COLO829 (cell line): ENCODE results near the gene ECHS1.

ENCODE experiments used
- DNase-seq: peaks from one replicate; pipeline ENCODE4 v3.0.0; 2012; ENCODE audit warnings: low spot score

ECHS1 gene

GRCh38 chr10:133339708-133340380 is 33.3 kb downstream of the ECHS1 start:
- DNase-seq: no peak

DNA sequence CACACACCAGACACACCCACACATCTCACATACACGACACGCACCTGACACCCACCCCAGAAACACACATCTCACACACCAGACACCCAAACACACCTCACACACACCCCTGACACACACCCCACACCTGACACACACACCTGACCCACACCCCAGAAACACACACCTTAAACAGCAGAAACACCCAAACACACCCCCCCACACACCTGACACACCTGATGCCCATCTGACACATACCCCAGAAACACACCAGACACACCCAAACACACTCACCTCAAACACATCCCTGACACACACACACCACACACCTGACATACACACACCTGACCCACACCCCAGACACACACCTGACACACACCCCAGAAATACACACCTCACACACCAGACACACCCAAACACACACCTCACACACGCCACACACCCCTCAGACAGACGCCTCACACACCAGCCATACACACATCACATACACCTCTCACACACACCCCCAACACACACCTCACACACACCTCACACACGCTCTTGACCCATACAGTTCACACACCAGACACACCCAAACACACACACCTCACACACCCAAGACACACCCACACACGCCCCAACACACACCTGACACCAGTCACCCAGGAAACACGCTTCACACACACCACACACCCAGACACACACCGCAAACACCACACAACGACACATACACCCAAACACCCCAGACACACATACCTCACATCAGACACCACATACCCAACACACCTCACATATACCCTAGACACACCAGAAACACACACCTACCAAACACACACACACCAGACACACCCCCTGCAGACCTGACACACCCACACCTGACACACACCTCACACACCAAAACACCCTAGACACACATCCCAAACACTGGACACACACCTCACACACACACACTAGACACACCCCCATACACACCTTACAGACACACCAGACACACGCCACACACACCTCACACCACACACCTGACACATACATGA is 34.8 kb downstream of the ECHS1 start:
- no peak for DNase-seq

- DNase-seq: no peak
These were observed 35.8 kb downstream of the ECHS1 start for GRCh38 chr10:133337370-133337725.

- no peak for DNase-seq
These were observed 36.4 kb downstream of the ECHS1 start, which contains the start of gene CALY for GRCh38 chr10:133336577-133337369. Gene CALY (minus strand): TSS chr10:133336896. CDS start chr10:133328989, 7,907 bp downstream.

- DNase-seq: no peak
These were observed 37.0 kb downstream of the ECHS1 start for GRCh38 chr10:133336118-133336576.

DNA sequence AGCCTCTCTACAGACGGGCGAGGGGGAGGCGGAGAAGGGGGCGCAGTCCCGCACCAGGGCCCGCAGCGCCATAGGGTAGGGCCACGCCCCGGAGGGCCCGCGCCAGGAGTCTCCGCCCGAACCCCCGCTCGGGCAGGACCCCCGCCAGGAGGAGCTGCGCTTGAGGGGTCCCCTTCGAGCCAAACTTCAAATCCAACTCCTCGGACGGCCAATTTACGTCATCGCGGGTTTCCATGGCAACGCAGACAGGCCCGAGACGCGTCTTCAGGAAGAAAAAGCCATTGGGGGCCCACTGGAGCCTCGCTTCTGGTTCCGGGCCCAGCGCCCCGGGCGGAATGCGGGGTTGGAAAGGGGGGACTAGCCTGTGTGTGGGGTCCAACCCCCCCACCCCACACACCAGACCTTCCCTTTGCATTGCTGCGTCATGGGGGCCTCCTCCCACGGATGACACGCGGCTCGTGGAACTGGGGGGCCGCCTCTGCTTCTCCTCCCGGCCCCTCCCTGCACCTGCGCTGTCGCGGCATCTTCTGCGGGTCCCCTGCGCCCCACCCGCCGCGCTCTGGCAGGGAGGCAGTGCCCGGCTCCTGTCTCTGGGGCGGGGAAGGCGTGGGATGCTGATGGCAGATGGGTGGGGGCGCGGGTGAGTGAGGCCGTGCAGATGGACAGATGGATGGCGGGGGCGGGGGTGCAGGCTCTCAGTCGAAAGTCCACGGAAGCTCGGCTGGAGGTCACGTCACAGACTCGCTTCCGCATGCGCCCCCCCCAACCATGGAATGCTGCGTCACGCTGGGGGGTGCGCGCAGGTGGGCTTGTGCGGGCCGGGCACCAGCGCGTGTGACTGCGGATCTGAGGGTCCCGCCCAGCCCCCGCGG is 37.7 kb downstream of the ECHS1 start:
- DNase-seq: peak; percentile 38

DNA sequence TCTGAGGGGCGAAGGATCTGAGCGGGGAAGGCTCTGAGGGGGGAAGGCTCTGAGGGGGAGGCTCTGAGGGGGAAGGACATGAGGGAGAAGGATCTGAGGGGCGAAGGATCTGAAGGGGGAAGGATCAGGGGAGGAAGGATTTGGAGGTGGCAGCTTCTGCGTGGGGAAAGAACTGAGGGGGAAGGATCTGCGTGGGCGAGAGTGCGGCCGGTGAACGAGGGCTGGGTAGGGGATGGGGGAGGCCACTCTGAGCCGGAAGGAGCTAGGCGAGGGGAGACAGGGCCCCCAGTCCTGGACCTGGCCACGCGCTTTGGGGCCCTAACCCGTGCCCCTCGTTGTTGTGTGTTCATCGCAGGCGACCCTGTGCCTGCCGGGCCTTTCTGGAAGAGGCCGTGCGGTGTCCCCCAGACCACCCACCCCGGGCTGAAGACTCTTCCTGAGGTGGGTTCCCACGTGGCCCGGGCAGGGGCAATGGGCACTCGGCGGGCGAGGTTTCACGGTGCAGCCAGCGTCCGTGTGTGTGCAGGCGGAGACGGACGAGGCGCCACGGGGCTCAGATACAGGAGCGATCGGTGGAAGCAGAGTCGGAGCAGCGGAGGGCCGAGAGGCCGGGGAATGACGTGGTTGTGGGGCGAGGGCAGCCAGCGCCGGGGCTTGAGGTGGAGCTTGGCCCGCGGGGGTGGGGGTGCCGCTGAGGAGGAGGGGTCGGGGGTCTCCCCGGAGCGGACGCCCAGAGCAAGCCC is 38.5 kb downstream of the ECHS1 start:
- DNase-seq: no peak

GRCh38 chr10:133332936-133333699 is 40.0 kb downstream of the ECHS1 start:
- no peak for DNase-seq

- DNase-seq: peak; percentile 60
These were observed 43.5 kb downstream of the ECHS1 start for GRCh38 chr10:133329491-133330202.

DNA sequence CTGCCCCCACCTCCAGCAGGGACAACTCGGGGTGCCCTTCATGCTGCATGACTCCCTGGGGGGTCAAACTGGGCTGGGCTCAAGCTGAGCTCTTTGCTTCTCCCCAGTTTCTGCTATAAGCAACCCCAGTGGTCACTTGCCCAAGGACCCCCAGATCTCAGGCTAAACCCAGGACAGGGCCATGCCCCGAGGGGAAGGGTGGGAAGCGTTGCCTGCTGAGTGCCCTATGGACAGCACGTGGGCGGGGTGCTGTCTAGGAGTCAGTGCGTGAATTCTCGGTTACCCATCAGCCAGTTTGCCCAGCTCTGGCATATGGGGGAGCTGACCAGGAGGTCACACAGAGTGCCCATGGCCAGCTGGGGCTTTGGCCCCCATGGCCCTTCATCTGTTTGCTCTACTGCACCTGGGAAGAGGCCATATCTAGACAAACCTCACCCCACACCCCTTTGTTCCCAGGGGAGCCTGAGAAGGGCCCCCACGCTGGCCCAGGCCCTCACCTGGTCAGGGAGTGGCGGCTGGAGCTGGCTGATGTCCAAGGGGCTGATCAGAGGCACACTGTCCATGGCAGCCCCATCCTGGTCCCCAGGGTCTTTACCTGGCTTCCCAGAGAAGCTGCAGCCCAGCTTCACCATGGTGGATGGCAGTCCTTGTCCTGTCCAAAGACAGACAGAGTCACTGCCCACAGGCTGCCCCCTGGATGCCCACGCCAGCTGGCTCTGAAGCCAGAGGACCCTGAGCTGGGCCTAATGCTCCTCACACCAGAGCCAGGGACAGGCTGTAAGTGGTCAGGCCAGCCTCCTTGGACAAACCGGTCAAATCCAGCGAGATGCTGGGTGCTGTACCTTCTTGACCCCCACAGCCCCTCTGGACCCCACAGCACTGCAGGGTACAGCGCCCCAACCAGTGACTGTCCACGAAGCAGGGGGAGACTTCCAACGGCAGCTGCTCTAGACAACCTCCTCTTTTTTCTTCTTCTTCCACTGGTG is 44.5 kb downstream of the ECHS1 start:
- no peak for DNase-seq

- no peak for DNase-seq
These were observed 45.4 kb downstream of the ECHS1 start for GRCh38 chr10:133327651-133328357.

GRCh38 chr10:133326745-133327650 is 46.2 kb downstream of the ECHS1 start:
- DNase-seq: no peak

- DNase-seq: no peak
These were observed 47.0 kb downstream of the ECHS1 start for GRCh38 chr10:133326223-133326551.

DNA sequence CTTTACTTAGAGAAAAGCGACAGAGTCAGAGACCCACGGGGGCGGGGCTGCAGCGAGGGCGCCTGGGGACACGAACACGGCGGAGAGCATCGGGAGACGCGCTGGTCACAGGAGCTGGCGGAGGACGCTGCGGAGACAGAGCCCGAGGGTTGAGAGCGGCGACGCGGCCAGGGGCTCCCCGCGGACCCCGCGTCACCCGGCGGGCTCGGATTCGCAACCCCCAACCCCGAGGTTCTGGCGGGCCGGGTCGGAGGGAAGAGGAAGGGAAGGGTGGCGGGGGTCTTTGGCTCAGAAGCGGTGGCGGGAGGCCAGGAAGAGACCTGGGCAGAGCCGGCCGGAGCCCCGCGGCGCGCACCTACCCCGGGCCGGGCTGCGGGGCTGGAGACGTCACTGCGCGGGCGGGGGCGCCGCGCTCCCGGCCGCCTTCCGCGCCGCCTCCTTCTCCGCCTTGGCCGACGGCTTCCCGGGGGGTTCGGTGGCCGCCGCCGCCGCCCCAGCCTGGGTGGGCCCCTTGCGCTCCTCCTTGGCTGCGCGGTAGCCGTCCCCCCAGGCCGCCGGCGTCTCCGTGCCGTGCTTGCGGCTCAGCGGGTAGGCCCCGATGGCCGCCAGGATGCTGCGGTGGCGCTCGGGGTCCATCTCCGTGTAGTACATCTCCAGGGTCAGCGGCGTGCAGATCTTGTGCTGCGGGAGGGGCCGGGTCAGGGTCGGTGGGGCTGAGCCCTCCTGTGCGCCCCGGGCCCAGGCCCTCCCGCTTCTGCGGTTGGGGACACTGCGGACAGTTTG is 47.5 kb downstream of the ECHS1 start:
- DNase-seq: no peak

DNA sequence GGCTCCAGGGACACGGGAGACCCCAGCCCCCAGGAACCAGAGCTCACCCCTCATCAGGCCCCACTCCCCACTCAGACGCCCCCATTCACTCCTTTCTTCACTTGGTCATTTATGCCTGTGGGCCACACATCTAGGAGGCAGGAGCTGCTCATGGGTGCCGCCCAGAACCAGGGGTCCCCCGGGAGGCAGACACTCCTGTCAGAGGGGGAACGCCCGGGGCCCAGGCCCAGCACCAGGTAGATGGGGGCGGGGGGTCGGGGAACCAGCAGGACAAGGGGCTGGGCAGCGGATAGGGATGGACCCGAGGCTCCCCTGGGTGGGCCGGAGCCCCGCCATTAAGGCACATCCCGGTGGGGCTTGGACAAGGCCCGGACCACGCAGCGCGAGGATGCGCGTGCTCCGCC is 48.3 kb downstream of the ECHS1 start:
- DNase-seq: no peak
